G401.6 (cell line): ENCODE measurements around the gene ATP7B.
"Not testable (repeated sequence)": the region's sequence is repeated elsewhere in the genome, so short reads cannot be mapped to it uniquely, and the experiment has no call there.

ENCODE experiments used
- FAIRE-seq: peaks from 2 replicates; lab custom pipeline; 2012; peaks lifted over from hg19 to GRCh38; lab: Jason Lieb, UNC

The ATP7B gene

GRCh38 chr13:52010890-52011631 lies at the start of gene ATP7B:
ATP7B (minus strand) TSS chr13:52011450; CDS start chr13:52011337, 113 bp downstream.
- FAIRE-seq = no peak

DNA sequence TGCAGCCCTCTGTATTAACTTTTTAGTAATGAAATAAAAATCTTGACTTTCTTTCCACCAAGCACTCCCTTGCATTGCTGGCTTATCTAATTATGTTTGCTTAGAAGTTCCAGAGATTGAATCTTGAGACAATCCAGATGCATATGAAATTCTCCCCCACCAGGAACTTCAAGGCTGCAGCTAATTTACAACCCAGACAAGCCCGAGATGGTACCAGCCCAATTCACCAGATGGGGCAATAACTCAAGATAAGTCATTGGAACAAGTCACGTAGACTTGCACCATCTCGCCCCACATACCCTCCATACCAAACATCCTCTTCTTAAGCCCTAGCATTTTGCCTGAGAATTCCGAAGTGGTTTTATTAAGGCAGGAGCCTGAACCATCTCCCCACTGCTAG lies 42.2 kb upstream of the ATP7B start:
- no peak for FAIRE-seq

DNA sequence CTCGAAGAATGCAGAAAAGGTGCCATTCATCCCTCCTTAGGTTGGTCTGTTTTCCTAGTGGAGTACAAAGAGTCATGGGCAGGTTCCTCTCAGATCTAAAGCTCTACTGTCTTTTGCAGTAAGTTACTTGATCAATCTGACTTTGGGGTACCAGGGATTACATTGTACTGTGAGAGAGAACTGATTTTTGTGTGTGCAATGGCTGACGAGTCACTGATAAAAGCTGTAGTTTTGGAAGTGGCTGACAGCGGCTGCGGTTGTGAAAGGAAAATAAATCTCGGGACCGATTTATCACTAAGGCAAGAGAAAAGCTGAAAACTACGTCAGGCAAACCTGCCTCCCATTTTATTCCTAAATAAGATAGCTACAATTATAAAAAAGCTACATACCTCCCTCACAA lies 40.1 kb upstream of the ATP7B start:
- no peak for FAIRE-seq

- no peak for FAIRE-seq
These were observed 37.3 kb upstream of the ATP7B start for GRCh38 chr13:52048516-52048915.

GRCh38 chr13:52047463-52047862 lies 36.2 kb upstream of the ATP7B start:
- no peak for FAIRE-seq

DNA sequence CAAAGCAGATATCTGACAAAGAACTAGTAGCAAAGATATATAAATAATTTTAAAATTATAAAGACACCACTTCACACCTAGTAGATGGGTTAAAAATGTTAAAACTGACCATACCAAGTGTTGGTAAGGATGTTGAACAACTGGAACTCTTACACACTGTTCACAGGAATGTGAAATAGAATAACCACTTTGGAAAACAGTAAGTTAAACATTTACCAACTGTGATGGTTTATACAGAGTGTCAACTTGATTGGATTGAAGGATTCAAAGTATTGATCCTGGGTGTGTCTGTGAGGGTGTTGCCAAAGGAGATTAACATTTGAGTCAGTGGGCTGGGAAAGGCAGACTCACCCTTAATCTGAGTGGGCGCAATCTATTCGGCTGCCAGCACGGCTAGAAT lies 32.4 kb upstream of the ATP7B start:
- FAIRE-seq = no peak

GRCh38 chr13:52036037-52036436 lies 24.8 kb upstream of the ATP7B start:
- FAIRE-seq = no peak

- no peak for FAIRE-seq
These were observed 23.5 kb upstream of the ATP7B start for GRCh38 chr13:52034616-52035226.

GRCh38 chr13:52033039-52033438 lies 21.8 kb upstream of the ATP7B start:
- no peak for FAIRE-seq

DNA sequence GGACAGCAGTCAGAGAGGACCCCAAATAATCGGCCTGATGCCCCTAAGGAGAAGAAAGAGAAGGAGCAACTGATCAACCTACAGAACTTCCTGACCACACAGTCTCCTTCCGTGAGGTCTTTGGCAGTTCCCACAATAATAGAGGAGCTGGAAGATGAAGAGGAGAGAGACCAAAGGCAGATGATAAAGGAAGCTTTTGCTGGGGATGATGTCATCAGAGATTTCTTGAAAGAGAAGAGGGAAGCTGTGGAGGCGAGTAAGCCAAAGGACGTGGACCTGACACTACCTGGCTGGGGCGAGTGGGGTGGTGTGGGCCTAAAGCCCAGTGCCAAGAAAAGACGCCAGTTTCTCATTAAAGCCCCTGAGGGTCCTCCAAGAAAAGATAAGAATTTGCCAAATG lies 19.2 kb upstream of the ATP7B start:
- FAIRE-seq = not testable (repeated sequence)

DNA sequence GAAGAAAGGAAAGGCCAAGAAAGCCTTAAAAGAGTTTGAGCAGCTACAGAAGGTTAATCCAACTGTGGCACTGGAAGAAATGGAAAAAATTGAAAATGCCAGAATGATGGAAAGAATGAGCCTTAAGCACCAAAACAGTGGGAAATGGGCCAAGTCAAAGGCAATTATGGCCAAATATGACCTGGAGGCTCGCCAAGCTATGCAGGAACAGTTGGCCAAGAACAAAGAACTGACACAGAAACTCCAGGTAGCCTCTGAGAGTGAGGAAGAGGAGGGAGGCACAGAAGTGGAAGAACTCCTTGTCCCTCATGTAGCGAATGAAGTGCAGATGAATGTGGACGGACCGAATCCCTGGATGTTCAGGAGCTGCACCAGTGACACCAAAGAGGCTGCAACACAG lies 18.3 kb upstream of the ATP7B start:
- FAIRE-seq = no peak

DNA sequence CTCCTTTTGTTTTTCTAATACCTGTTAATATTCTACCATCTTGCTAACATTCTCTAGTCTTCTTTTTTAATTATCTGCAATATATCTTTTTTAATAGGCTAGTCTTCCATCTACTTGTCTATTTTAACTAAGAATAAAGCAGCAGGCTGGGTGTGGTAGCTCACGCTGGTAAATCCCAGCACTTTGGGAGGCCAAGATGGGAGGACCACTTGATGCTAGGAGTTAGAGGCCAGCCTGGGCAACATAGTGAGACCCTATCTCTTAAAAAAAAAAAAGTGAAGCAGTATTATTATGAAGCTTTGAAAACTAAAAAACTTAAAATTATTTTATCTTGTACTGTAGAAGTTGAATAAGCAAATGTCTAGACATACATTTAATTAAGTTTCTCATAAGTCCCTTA lies 16.6 kb upstream of the ATP7B start:
- FAIRE-seq = no peak

DNA sequence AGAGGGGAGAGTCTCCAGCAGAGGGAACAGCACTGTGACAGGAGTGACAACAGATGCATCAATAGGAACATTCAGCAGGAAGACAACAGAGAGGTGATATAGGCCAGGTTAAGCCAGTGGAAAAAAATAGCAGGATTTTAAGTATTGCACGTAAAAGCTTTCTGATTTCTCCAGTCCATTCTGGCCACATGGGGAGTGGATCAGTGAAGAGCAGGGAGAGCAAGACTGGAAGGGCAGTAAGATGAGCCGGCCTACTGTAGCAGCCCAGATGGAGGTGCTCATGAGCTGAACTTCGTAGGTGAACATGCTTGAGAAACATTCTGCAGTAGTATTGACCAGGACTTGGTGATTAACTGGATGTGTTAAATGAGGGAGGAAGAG lies 15.0 kb upstream of the ATP7B start:
- no peak for FAIRE-seq

DNA sequence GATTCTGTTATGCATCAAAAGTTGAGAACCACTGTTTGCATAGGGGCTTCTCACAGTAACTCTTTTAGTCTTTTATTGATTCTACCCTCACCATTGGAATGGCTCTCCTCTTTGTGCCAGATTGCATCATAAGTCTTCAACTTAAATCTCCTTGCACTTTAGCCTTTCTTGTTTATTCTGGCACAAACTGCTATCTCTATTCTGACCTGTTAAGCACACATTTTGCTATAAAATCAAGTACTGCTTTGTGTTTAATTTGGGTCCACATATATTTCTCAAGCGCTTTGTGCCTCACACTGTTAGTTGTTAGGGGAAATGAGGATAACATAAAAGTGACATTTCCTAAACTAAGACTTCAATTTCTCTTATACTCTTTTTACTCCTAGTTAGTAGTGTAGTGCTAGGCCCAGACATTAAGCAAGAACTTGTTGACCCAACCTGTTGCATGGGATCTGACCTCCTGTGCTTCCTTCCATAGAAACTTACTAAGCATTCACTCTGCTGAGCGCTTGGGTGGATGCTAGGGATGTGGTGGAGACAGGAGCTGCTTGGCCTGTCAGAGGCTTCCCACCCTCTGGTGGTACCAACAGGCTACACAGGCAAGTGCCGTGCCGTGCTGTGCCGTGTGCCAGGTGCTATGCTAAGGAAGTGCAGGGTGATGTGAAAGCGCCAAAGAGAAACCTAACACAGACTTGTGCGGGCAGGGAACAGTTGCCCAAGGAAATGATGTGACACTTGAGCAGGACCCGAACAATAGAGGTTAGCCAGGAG lies 14.4 kb upstream of the ATP7B start:
- no peak for FAIRE-seq

- no peak for FAIRE-seq
These were observed 13.2 kb upstream of the ATP7B start, which contains the start of gene UTP14C for GRCh38 chr13:52024481-52024880. UTP14C (plus strand) TSS chr13:52024691; CDS start chr13:52028805, 4,114 bp downstream.

- no peak for FAIRE-seq
These were observed 11.1 kb upstream of the ATP7B start for GRCh38 chr13:52022356-52022755.

GRCh38 chr13:52020191-52020590 lies 8.9 kb upstream of the ATP7B start:
- FAIRE-seq = no peak

DNA sequence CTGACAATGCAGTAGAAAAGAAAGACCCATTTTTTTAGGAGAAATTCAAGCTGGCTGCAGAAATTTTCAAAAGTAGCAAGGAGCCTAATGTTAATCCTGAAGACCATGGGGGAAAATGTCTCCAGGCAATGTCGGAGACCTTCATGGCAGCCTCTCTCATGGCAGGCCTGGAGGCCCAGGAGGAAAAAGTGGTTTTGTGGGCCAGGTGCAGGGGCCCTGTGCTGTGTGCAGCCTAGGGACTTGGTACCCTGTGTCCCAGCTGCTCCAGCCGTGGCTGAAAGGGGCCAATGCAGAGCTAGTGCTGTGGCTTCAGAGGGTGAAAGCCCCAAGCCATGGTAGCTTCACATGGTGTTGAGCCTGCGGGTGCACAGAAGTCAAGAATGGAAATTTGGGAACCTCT lies 5.0 kb upstream of the ATP7B start:
- FAIRE-seq = no peak

DNA sequence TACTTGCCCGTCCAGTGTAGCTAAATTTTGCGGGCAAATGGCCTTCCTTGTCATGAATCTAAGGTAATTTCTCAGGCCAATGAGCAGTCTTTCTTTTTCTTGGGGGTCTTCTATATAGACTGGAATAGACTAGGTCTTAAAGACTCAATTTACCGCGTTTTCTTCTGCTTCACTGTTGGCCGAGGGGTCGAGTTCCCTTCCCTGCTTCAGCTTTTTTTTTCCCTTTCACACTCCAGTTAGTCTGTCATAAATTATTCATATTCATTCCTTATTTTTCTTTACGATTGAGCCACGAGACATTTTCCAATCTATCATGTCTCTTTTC lies 1.2 kb upstream of the ATP7B start:
- no peak for FAIRE-seq

DNA sequence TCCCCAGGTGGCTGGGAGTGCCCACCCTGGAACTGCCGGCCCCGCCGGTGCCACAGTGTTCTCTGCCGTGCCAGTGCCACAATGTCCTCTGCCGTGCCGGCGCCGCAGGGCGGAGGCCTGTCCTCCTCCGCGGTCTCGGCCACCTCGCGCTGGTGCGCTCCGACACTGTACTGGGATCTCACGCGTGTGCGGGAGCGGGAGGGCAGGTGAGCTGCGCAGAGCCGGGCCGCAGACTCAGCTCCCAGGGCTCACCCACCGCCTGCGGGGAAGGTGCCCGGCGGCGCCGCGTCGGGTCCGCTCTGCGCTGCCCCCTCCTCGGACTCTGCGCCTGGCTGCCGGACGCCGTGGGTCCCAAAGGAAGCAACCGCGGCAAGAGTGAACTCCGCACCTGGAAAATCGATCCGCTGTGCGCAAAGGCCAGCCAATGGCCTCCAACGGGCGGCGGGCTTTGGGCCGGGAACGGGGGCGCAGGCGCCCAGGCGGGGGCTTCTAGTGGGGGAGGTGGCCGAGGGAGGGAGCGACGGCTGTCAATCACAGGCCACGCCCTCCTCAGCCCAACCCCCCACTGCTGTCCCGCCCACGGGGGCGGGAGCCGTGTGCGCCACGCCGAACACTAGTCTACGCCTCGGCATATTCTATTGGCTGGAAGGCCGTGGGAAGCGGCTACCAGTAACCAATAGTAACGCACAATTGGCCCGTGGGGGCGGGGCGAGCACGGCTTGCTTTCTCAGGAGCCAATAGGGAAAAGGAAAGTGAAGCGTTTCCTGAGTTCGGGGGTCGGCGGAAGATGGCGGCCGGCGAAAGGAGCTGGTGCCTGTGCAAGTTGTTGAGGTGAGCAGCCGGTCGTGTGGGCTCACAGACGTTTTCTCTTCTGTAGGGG lies 622 bp upstream of the ATP7B start, which contains the start of gene ALG11:
Gene ALG11, plus strand, starts transcription at position 767 of the 880 bp plus-strand sequence. Its CDS starts 21 bp downstream, at position 788.
- peak; percentile 98 for FAIRE-seq

GRCh38 chr13:52009946-52010345 lies 1.3 kb downstream of the ATP7B start:
- FAIRE-seq = no peak

GRCh38 chr13:52006523-52007245 lies 4.6 kb downstream of the ATP7B start:
- FAIRE-seq = no peak
